ENCODE data around the gene NOX1.

- no peak for TF ChIP-seq CTCF (IDR thresholded peaks at IDR 0.05)
- no peak for TF ChIP-seq POLR2A (IDR thresholded peaks at IDR 0.05)
- no peak for TF ChIP-seq POLR2AphosphoS5 (IDR thresholded peaks at IDR 0.05)
- no peak for TF ChIP-seq EP300 (IDR thresholded peaks at IDR 0.05)
Observed at GRCh38 chrX:100830547-100830946, 43.6 kb downstream of the NOX1 start.
